Gastroesophageal sphincter (tissue), 4 donors: ENCODE measurements around the gene FBXL3. TPM values are rescaled to one million over a fixed set of nuclear protein-coding genes. Genes with fewer than 3 reads are reported as not detected.
A peak's percentile ranks its signal among the peaks of the same experiment; 100 is the strongest.

Source experiments
- ATAC-seq: fragments of 150-250 bp; one replicate; pipeline ENCODE4 v1.9.1; 2016; ENCODE audit warnings: mild to moderate bottlenecking, moderate library complexity
- H3K27ac ChIP-seq, 4 donors: fragments of 200-600 bp; sonication (generic) in 3 of 4; 1 replicate in 3 of 4; 2 replicates in 1 of 4; pipeline ENCODE4 v1.5.1; 2016 to 2019
- H3K27me3 ChIP-seq: fragments of 200-600 bp; sonication (generic); one replicate; pipeline ENCODE4 v1.5.1; 2019
- H3K36me3 ChIP-seq, 2 donors: fragments of 200-600 bp; sonication (generic); one replicate each; pipeline ENCODE4 v1.5.1; 2019; ENCODE audit warnings: control low read depth in 1 of 2
- H3K4me1 ChIP-seq, 3 donors: fragments of 200-600 bp; sonication (generic); 1 replicate in 2 of 3; 2 replicates in 1 of 3; pipeline ENCODE4 v1.5.1; 2016 to 2019; ENCODE audit warnings: control low read depth in 2 of 3
- H3K4me3 ChIP-seq, 2 donors: fragments of 200-600 bp; sonication (generic); one replicate each; pipeline ENCODE4 v1.5.1; 2019; ENCODE audit warnings: mild to moderate bottlenecking in 1 of 2, moderate library complexity in 1 of 2
- H3K9me3 ChIP-seq, 3 donors: fragments of 200-600 bp; sonication (generic); one replicate each; pipeline ENCODE4 v1.5.1; 2017 to 2019; ENCODE audit warnings: control low read depth in 2 of 3
- CTCF ChIP-seq, 4 experiments: fragments of 200-600 bp in 2 of 4; fragments of 450-650 bp in 2 of 4; sonication (generic) in 1 of 4; IDR thresholded peaks; one replicate each; pipeline ENCODE4 v1.5.1; 2017 to 2019; ENCODE audit warnings: antibody characterized with exemption in 4 of 4, mild to moderate bottlenecking in 2 of 4, moderate library complexity in 2 of 4
- EP300 ChIP-seq: sonication (generic); formaldehyde crosslinking; IDR thresholded peaks from one replicate; pipeline ENCODE4 v1.6.1; 2017; ENCODE audit warnings: antibody characterized with exemption, mild to moderate bottlenecking
- POLR2A ChIP-seq, 2 donors: fragments of 450-650 bp; IDR thresholded peaks; one replicate each; pipeline ENCODE4 v1.6.1; 2017; ENCODE audit warnings: antibody characterized with exemption in 2 of 2, mild to moderate bottlenecking in 2 of 2, moderate library complexity in 1 of 2
- POLR2AphosphoS5 ChIP-seq: sonication (generic); formaldehyde crosslinking; IDR thresholded peaks from one replicate; pipeline ENCODE4 v1.6.1; 2017; ENCODE audit warnings: antibody characterized with exemption
- WGBS, 2 donors: methylation state at CpG; one replicate each; pipeline ENCODE4 v1.1.5; 2018; ENCODE audit warnings: low coverage in 1 of 2; 5-methylcytosine and 5-hydroxymethylcytosine counted together
- total RNA-seq, 4 donors: library from RNA; depleted of rRNA; stranded (reverse); fragments of >200 nt; gene quantifications; one replicate each; pipeline ENCODE4 v1.1.0, GENCODE V29; 2016

The FBXL3 gene
- total RNA-seq, 4 donors from 2014 or later: 76.5 to 114 (median 87.0) TPM

GRCh38 chr13:76991796-76992547 is 35.0 kb downstream of the FBXL3 start, which contains the start of gene CLN5:
TSS of gene CLN5 (plus strand) at chr13:76992081. CDS start at chr13:76992099, 18 bp downstream.
- peak within 1 kb of the TSS; percentile 78 to 85 for H3K4me3 ChIP-seq
- 0% methylated on average over 3 to 8 of the region's 73 CpGs for WGBS, 2 donors
- ATAC-seq: peak; percentile 98
- H3K9me3 ChIP-seq: no peaks in the 10 kb centered on the region
- H3K27me3 ChIP-seq: no peaks in the 10 kb centered on the region
- TF ChIP-seq POLR2AphosphoS5 (peak; percentile 98), CTCF (IDR thresholded peaks at IDR 0.05) (peak in 3 of 4 experiments; percentile 26 to 49 (median 46)), POLR2A (IDR thresholded peaks at IDR 0.05) (peak; percentile 97 to 98), EP300 (no peak)
- H3K27ac ChIP-seq: peak within 1 kb of the TSS; percentile 89 to 95 (median 93)
- peaks cover 0 to 18% of the 10 kb centered on the region in 2 donors for H3K36me3 ChIP-seq
- H3K4me1 ChIP-seq: peaks cover 0 to 42% (median 0%) of the 10 kb centered on the region in 3 donors

GRCh38 chr13:76991432-76991795 is 35.5 kb downstream of the FBXL3 start:
- TF ChIP-seq POLR2AphosphoS5 (no peak), CTCF (IDR thresholded peaks at IDR 0.05) (no peak)
- peak; percentile 14 for ATAC-seq
- H3K36me3 ChIP-seq: peaks cover 0 to 12% of the 10 kb centered on the region in 2 donors
- H3K27me3 ChIP-seq: no peaks in the 10 kb centered on the region
- 32 to 47% methylated on average over 8 to 14 of the region's 15 CpGs for WGBS, 2 donors
- H3K9me3 ChIP-seq: no peaks in the 10 kb centered on the region
- peak overlapping the region; percentile 89 to 95 (median 93) for H3K27ac ChIP-seq
- peak overlapping the region; percentile 78 to 85 for H3K4me3 ChIP-seq
- H3K4me1 ChIP-seq: peaks cover 0 to 42% (median 0%) of the 10 kb centered on the region in 3 donors

GRCh38 chr13:76983676-76984075 is 43.3 kb downstream of the FBXL3 start:
- Histone ChIP-seq H3K27ac (no peak overlapping the region), H3K9me3 (no peaks in the 10 kb centered on the region), H3K27me3 (peaks cover 8% of the 10 kb centered on the region), H3K4me1 (peaks cover 0 to 11% (median 5%) of the 10 kb centered on the region in 3 donors), H3K36me3 (no peaks in the 10 kb centered on the region), H3K4me3 (no peak overlapping the region)
- ATAC-seq: no peak
- WGBS, 2 donors: 70 to 76% methylated on average over 3 to 5 of the region's 5 CpGs
- TF ChIP-seq POLR2AphosphoS5: no peak
- TF ChIP-seq EP300: no peak
- TF ChIP-seq CTCF (IDR thresholded peaks at IDR 0.05): no peak
- no peak for TF ChIP-seq POLR2A (IDR thresholded peaks at IDR 0.05)

- Histone ChIP-seq H3K27ac (no peak overlapping the region), H3K36me3 (no peaks in the 10 kb centered on the region), H3K4me3 (no peak overlapping the region), H3K9me3 (no peaks in the 10 kb centered on the region), H3K4me1 (peaks cover 0 to 11% (median 5%) of the 10 kb centered on the region in 3 donors), H3K27me3 (peaks cover 8% of the 10 kb centered on the region)
- WGBS, 2 donors: 63 to 74% methylated on average over 5 to 6 of the region's 6 CpGs
- no peak for ATAC-seq
- TF ChIP-seq POLR2A (IDR thresholded peaks at IDR 0.05) (no peak), EP300 (no peak), POLR2AphosphoS5 (no peak), CTCF (IDR thresholded peaks at IDR 0.05) (no peak)
These were observed 44.9 kb downstream of the FBXL3 start for GRCh38 chr13:76982061-76982460.
